Stimulated activated CD4-positive, alpha-beta T cell treated with anti-CD3 and anti-CD28 coated beads, Interleukin-15, amount 100 ng/mL, for 24 hours (primary cell): ENCODE data around the gene EPGN.

ENCODE experiments used
- DNase-seq: peaks from one replicate; pipeline ENCODE4 v3.0.0-alpha.2; 2020

Gene EPGN

GRCh38 chr4:74308215-74308614 is at the start of gene EPGN:
EPGN (plus strand) TSS chr4:74308470; CDS start chr4:74308534, 64 bp downstream.
- no peak for DNase-seq

GRCh38 chr4:74258963-74259362 is 49.3 kb upstream of the EPGN start:
- DNase-seq = no peak

GRCh38 chr4:74260036-74260435 is 48.2 kb upstream of the EPGN start:
- DNase-seq = no peak

GRCh38 chr4:74262522-74262921 is 45.7 kb upstream of the EPGN start:
- no peak for DNase-seq

GRCh38 chr4:74263551-74263950 is 44.7 kb upstream of the EPGN start:
- no peak for DNase-seq

- DNase-seq = no peak
These were observed 42.2 kb upstream of the EPGN start for GRCh38 chr4:74266081-74266480.

- DNase-seq = no peak
These were observed 40.2 kb upstream of the EPGN start for GRCh38 chr4:74267998-74268606.

- no peak for DNase-seq
These were observed 39.6 kb upstream of the EPGN start for GRCh38 chr4:74268643-74269042.

GRCh38 chr4:74278490-74278889 is 29.8 kb upstream of the EPGN start:
- DNase-seq = no peak

GRCh38 chr4:74279716-74280115 is 28.6 kb upstream of the EPGN start:
- DNase-seq = no peak

GRCh38 chr4:74282926-74283325 is 25.3 kb upstream of the EPGN start:
- no peak for DNase-seq

- no peak for DNase-seq
These were observed 24.7 kb upstream of the EPGN start for GRCh38 chr4:74283614-74284013.

- DNase-seq = no peak
These were observed 24.2 kb upstream of the EPGN start for GRCh38 chr4:74284053-74284452.

- no peak for DNase-seq
These were observed 21.1 kb upstream of the EPGN start for GRCh38 chr4:74287164-74287563.

- DNase-seq = no peak
These were observed 20.5 kb upstream of the EPGN start for GRCh38 chr4:74287791-74288190.

- DNase-seq = no peak
These were observed 16.8 kb upstream of the EPGN start for GRCh38 chr4:74291471-74291870.

- DNase-seq = no peak
These were observed 16.0 kb upstream of the EPGN start for GRCh38 chr4:74292111-74292870.

GRCh38 chr4:74293558-74293957 is 14.7 kb upstream of the EPGN start:
- DNase-seq = no peak

- no peak for DNase-seq
These were observed 13.6 kb upstream of the EPGN start for GRCh38 chr4:74294681-74295080.

- DNase-seq = no peak
These were observed 10.7 kb upstream of the EPGN start for GRCh38 chr4:74297539-74297938.

GRCh38 chr4:74304095-74304625 is 4.1 kb upstream of the EPGN start:
- DNase-seq = no peak

GRCh38 chr4:74305000-74305399 is 3.3 kb upstream of the EPGN start:
- no peak for DNase-seq

- no peak for DNase-seq
These were observed 1.1 kb upstream of the EPGN start for GRCh38 chr4:74307170-74307569.

- DNase-seq = no peak
These were observed 953 bp downstream of the EPGN start for GRCh38 chr4:74309223-74309622.
